Stimulated activated CD4-positive, alpha-beta T cell treated with anti-CD3 and anti-CD28 coated beads, Interleukin-12 subunit alpha, Interleukin-12 subunit beta, amount 100 ng/mL, for 48 hours (primary cell): Measurements from ENCODE around the gene DNASE1L1.

Experiments used
- DNase-seq, 3 donors: peaks; one replicate each; pipeline ENCODE4 v3.0.0-alpha.2; 2020; ENCODE audit warnings: low read depth in 2 of 3, low spot score in 1 of 3

Gene DNASE1L1

GRCh38 chrX:154409222-154409871 lies at the start of gene DNASE1L1:
Gene DNASE1L1, minus strand, starts transcription at chrX:154409254. Its CDS starts 3,686 bp downstream, at chrX:154405568.
- no peak for DNase-seq

- DNase-seq, result no peak
These were observed 49.3 kb upstream of the DNASE1L1 start, which contains the start of gene PLXNA3 for GRCh38 chrX:154458116-154458953. Gene PLXNA3, plus strand, starts transcription at chrX:154458281. Its CDS starts 1,903 bp downstream, at chrX:154460184.

- no peak for DNase-seq
These were observed 48.5 kb upstream of the DNASE1L1 start for GRCh38 chrX:154457491-154458115.

GRCh38 chrX:154452823-154453222 lies 43.8 kb upstream of the DNASE1L1 start:
- DNase-seq, result no peak

GRCh38 chrX:154450312-154450711 lies 41.3 kb upstream of the DNASE1L1 start:
- no peak for DNase-seq

- no peak for DNase-seq
These were observed 40.6 kb upstream of the DNASE1L1 start for GRCh38 chrX:154449618-154450017.

GRCh38 chrX:154448484-154448883 lies 39.4 kb upstream of the DNASE1L1 start:
- no peak for DNase-seq

- DNase-seq, result no peak
These were observed 37.4 kb upstream of the DNASE1L1 start for GRCh38 chrX:154446430-154446829.

GRCh38 chrX:154445776-154446175 lies 36.7 kb upstream of the DNASE1L1 start:
- no peak for DNase-seq

GRCh38 chrX:154444755-154445246 lies 35.7 kb upstream of the DNASE1L1 start:
- no peak for DNase-seq

- DNase-seq, result peak in 2 of 3 donors; percentile 52 to 73
These were observed 35.1 kb upstream of the DNASE1L1 start, which contains the start of gene FAM50A for GRCh38 chrX:154443992-154444754. Gene FAM50A, plus strand, starts transcription at chrX:154444141. Its CDS starts 95 bp downstream, at chrX:154444236.

GRCh38 chrX:154443479-154443910 lies 34.4 kb upstream of the DNASE1L1 start:
- no peak for DNase-seq

GRCh38 chrX:154441984-154442707 lies 33.1 kb upstream of the DNASE1L1 start:
- no peak for DNase-seq

GRCh38 chrX:154441564-154441963 lies 32.5 kb upstream of the DNASE1L1 start:
- no peak for DNase-seq

GRCh38 chrX:154440623-154441357 lies 31.7 kb upstream of the DNASE1L1 start:
- no peak for DNase-seq

- no peak for DNase-seq
These were observed 30.8 kb upstream of the DNASE1L1 start for GRCh38 chrX:154439841-154440240.

GRCh38 chrX:154437971-154438893 lies 29.2 kb upstream of the DNASE1L1 start:
- DNase-seq, result no peak
